AG04450 (cell line): Measurements from ENCODE around the gene DOK1. TPM values are rescaled to one million over a fixed set of nuclear protein-coding genes. Genes with fewer than 3 reads are reported as not detected.

Source experiments
- CTCF ChIA-PET: fragments of 300-600, 350-600 bp; formaldehyde crosslinking; extraction: SDS; loops from one replicate; lab custom pipeline; 2022; ENCODE audit warnings: antibody characterized with exemption, inconsistent platforms; lab: Charles Lee
- POLR2A ChIA-PET: fragments of 350-600 bp; formaldehyde crosslinking; extraction: SDS; loops from one replicate; lab custom pipeline; 2021; ENCODE audit warnings: antibody characterized with exemption, inconsistent platforms; lab: Yijun Ruan, JAX
- DNase-seq: peaks from one replicate; pipeline ENCODE4 v3.0.0-alpha.2; 2011; ENCODE audit warnings: low read depth, low spot score
- H3K27ac ChIP-seq: one replicate; pipeline ENCODE4 v1.5.1; 2012; ENCODE audit warnings: low read depth, low read length, control low read depth
- H3K27me3 ChIP-seq: one replicate; pipeline ENCODE4 v1.6.0; 2012; ENCODE audit warnings: low read length; ENCODE audit not compliant: control insufficient read depth, insufficient read depth
- H3K4me3 ChIP-seq: 2 replicates; pipeline ENCODE4 v1.5.1; 2011; ENCODE audit warnings: mild to moderate bottlenecking, low read depth, low read length, control low read depth
- H3K9me3 ChIP-seq: 2 replicates; pipeline ENCODE4 v1.5.1; 2012; ENCODE audit warnings: low read length; ENCODE audit not compliant: control insufficient read depth, insufficient read depth
- polyA plus RNA-seq: library from polyadenylated mRNA; depleted of rRNA; stranded (reverse); fragments of >200 nt; gene quantifications from 2 replicates; pipeline ENCODE4 v1.2.3, GENCODE V29; 2011
- TF ChIP-seq, protein P1 (sequence below): IDR thresholded peaks from 2 replicates; pipeline ENCODE4 v1.5.1; 2011; ENCODE audit warnings: low read depth, low read length, control low read depth, inconsistent platforms

DOK1 gene
- polyA plus RNA-seq, 1 experiment, result 16.8 TPM

DNA sequence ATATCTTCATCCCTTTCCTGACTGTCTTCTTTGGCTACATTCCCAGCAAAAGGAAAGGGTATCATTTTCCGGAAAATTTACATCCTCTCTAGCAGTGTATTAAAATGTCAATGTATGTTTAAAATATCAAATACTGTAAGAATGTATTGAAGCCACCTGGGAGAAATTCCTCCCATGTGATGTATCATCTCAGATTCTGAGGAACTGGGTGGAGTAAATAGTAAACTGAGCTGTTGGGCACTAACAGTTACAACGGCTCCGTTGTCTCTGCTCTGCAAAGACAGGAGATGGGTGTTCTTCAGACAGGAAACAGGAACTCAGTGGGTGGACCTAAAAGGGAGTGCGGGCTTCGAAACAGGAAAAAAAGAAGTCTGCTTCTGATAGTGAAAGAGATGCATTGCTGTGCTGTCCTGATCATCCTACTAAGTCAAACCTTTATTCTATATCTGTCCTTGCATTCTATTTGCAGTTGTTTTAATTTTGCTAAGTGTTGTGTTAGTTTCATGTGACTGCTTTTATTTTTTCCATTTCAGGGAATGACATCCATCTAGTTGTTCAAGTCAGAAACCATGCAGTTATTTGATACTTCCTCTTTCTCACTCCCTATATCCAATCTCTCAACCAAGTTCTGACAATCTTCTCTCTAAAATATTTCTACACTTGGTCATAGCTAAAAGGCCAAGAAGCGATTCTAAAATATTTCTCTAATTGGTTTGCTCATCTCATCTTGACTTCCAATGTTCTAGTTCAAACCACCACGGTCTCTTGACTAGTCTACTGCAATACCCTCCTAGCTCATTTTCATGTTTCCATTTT is 19.4 kb downstream of the DOK1 start:
- TF ChIP-seq, protein P1, sequence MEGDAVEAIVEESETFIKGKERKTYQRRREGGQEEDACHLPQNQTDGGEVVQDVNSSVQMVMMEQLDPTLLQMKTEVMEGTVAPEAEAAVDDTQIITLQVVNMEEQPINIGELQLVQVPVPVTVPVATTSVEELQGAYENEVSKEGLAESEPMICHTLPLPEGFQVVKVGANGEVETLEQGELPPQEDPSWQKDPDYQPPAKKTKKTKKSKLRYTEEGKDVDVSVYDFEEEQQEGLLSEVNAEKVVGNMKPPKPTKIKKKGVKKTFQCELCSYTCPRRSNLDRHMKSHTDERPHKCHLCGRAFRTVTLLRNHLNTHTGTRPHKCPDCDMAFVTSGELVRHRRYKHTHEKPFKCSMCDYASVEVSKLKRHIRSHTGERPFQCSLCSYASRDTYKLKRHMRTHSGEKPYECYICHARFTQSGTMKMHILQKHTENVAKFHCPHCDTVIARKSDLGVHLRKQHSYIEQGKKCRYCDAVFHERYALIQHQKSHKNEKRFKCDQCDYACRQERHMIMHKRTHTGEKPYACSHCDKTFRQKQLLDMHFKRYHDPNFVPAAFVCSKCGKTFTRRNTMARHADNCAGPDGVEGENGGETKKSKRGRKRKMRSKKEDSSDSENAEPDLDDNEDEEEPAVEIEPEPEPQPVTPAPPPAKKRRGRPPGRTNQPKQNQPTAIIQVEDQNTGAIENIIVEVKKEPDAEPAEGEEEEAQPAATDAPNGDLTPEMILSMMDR, result no peak
- CTCF ChIA-PET, result interaction anchor here (0.7 to 4.1 kb wide), 2 partner anchors 8 to 13 kb away, joined by 5 to 27 read pairs; no protein-coding TSS in a partner anchor

DNA sequence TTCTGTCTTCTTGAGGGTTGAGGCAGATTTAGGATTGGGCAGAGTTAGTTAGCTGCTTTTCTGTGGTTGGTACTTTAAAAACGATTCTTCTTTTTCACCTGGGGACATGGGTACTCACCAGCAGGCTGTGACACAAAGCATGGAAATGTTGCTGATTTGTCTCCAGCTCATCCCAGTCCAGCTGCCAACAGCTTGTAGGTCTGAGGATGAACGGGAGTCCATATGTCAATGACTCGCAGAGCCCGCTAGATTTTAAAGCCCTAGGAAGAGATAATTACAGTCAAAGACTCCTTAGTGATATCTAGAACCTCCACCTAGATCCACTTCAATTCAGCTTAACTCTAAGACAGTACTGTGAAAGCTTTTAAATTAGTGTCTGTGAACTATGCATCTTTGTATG is 20.8 kb downstream of the DOK1 start:
- DNase-seq, result no peak
- H3K27me3 ChIP-seq, result no peaks in the 10 kb centered on the region
- CTCF ChIA-PET, result interaction anchor here (1.5 to 4.1 kb wide), 2 partner anchors 11 to 240 kb away, joined by 3 to 27 read pairs; no protein-coding TSS in a partner anchor
- TF ChIP-seq, protein P1, result no peak
- no peak overlapping the region for H3K4me3 ChIP-seq
- POLR2A ChIA-PET, result interaction anchor here (1.0 to 2.0 kb wide), 3 partner anchors 11 to 21 kb away, joined by 3 to 7 read pairs (median 4); no protein-coding TSS in a partner anchor
- no peak overlapping the region for H3K27ac ChIP-seq
- no peaks in the 10 kb centered on the region for H3K9me3 ChIP-seq

More for the DNA sequence above, 19.4 kb downstream of the DOK1 start:
- Histone ChIP-seq H3K27me3 (no peaks in the 10 kb centered on the region), H3K27ac (peak overlapping the region; percentile 49), H3K4me3 (peak overlapping the region; percentile 14; the same call in 1 of the 2 replicates), H3K9me3 (no peaks in the 10 kb centered on the region)
- peak; percentile 68 for DNase-seq
- POLR2A ChIA-PET, result interaction anchor here (0.8 to 2.0 kb wide), 3 partner anchors 10 to 68 kb away, joined by 3 to 8 read pairs (median 3); no protein-coding TSS in a partner anchor

DNA sequence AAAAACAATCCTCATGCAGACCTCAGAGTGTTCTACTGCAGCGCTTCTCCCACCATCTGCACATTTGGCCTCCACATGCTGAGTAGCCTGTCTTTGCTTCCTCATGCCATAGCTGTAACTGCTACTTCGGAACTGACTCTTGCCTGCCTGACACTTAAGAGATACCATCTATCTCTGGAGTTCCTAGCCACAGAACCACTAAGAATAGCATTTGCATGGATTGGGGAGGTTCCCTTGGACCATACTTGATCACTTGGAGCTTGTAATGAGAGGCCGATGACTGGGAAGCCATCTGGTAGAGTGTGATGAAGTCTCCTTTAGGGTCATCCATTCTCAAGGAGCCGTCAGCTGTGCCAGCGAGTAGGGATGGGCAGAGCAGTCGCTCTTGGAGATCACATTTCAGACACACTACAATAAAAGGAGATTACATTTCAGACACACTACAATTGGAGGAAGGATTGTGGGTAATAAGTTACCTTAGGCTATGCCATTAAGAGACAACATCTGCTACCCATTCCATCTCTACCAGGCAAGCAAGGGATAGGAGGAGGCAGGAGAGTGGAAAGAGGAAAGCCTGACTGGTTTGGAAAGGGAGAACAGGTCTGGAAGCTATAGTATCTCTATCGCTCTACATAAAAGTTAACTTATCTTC is 21.8 kb downstream of the DOK1 start:
- peak overlapping the region; percentile 83 for H3K27ac ChIP-seq
- peak; percentile 71 for DNase-seq
- no peak overlapping the region for H3K4me3 ChIP-seq

DNA sequence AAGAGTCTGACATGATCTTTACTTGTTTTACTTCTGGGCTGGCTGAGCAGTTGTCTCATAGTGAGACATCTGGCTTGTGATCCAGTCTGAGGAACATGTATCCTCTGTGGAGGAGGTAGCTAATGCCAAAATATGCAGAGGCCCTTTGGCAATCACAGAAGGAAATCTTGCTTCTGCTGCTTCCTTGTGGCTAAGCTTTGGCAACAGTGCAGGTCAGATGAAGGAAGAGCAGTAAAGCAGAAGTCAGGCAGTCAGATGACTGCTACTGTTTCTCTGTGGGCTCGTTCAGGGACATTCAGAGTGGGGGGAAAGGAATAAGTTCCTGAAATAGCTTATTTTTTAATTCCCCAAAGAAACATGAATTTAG is 22.3 kb downstream of the DOK1 start:
- Histone ChIP-seq H3K9me3 (no peaks in the 10 kb centered on the region), H3K27ac (peak overlapping the region; percentile 83), H3K27me3 (no peaks in the 10 kb centered on the region), H3K4me3 (no peak overlapping the region)
- TF ChIP-seq, protein P1, result peak; percentile 33
- peak; percentile 70 for DNase-seq
- ChIA-PET CTCF (interaction anchor here (0.6 to 4.1 kb wide), 7 partner anchors 9 to 242 kb away, joined by 3 to 27 read pairs (median 5); no protein-coding TSS in a partner anchor), POLR2A (interaction anchor here (0.9 to 2.0 kb wide), 5 partner anchors 10 to 119 kb away, joined by 3 to 8 read pairs (median 5); partner anchors contain the start of genes LOXL3 and MOGS)

More for the DNA sequence above, 21.8 kb downstream of the DOK1 start:
- POLR2A ChIA-PET, result interaction anchor here (0.9 to 2.0 kb wide), 4 partner anchors 9 to 111 kb away, joined by 3 to 8 read pairs (median 6); partner anchors contain the start of genes LOXL3 and MOGS
- H3K27me3 ChIP-seq, result no peaks in the 10 kb centered on the region
- TF ChIP-seq, protein P1, result no peak
- CTCF ChIA-PET, result interaction anchor here (0.6 to 4.1 kb wide), 6 partner anchors 9 to 241 kb away, joined by 3 to 27 read pairs (median 6); no protein-coding TSS in a partner anchor
- no peaks in the 10 kb centered on the region for H3K9me3 ChIP-seq
